PFSK-1 (cell line): ENCODE data around the gene SOX8.

Experiments
- FOXP2 ChIP-seq: optimal IDR thresholded peaks from 2 replicates; pipeline ENCODE3; 2011; ENCODE audit warnings: borderline replicate concordance, control low read depth, inconsistent platforms; ENCODE audit not compliant: insufficient read depth; ENCODE audit errors: extremely low read length, extremely low read depth
- POLR2AphosphoS5 ChIP-seq: IDR thresholded peaks from 2 replicates; pipeline ENCODE4 v1.6.1; 2012; ENCODE audit warnings: low read depth, mild to moderate bottlenecking, control low read depth, low read length, moderate library complexity
- SIN3A ChIP-seq: IDR thresholded peaks from 2 replicates; pipeline ENCODE4 v1.6.1; 2012; ENCODE audit warnings: mild to moderate bottlenecking, low read length, moderate library complexity, borderline replicate concordance; ENCODE audit not compliant: insufficient read depth
- TAF1 ChIP-seq: IDR thresholded peaks from 2 replicates; pipeline ENCODE4 v1.6.1; 2012; ENCODE audit warnings: low read length, control low read depth, borderline replicate concordance; ENCODE audit not compliant: insufficient read depth
- TF ChIP-seq, protein P1 (sequence below), 2 experiments: IDR thresholded peaks; 2 replicates each; pipeline versions ENCODE4 v1.6.1 to v1.8.0; 2011 to 2012; ENCODE audit warnings: low read depth in 2 of 2, low read length in 2 of 2, control low read depth in 1 of 2, inconsistent platforms in 1 of 2, mild to moderate bottlenecking in 1 of 2, moderate library complexity in 1 of 2; ENCODE audit not compliant: insufficient read depth in 1 of 2

Gene SOX8

DNA sequence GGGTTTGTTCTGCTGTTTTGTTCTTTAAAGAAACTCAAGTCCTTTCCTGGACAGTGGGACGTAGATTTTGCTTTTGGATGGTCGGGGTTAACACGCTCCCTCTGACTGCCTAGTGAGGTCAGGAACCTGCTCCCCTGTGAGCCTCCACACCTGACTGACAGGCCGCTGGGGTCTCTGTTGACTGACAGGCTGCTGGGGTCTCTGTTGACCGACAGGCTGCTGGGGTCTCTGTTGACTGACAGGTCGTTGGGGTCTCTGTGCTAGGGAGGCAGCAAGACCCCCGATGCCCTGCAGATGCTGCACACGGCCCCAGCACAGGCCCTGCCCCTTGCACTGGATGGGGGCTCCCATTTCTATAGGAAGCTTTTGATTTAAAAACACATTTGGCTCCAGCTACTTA lies 44.3 kb upstream of the SOX8 start:
- TF ChIP-seq, protein P1, sequence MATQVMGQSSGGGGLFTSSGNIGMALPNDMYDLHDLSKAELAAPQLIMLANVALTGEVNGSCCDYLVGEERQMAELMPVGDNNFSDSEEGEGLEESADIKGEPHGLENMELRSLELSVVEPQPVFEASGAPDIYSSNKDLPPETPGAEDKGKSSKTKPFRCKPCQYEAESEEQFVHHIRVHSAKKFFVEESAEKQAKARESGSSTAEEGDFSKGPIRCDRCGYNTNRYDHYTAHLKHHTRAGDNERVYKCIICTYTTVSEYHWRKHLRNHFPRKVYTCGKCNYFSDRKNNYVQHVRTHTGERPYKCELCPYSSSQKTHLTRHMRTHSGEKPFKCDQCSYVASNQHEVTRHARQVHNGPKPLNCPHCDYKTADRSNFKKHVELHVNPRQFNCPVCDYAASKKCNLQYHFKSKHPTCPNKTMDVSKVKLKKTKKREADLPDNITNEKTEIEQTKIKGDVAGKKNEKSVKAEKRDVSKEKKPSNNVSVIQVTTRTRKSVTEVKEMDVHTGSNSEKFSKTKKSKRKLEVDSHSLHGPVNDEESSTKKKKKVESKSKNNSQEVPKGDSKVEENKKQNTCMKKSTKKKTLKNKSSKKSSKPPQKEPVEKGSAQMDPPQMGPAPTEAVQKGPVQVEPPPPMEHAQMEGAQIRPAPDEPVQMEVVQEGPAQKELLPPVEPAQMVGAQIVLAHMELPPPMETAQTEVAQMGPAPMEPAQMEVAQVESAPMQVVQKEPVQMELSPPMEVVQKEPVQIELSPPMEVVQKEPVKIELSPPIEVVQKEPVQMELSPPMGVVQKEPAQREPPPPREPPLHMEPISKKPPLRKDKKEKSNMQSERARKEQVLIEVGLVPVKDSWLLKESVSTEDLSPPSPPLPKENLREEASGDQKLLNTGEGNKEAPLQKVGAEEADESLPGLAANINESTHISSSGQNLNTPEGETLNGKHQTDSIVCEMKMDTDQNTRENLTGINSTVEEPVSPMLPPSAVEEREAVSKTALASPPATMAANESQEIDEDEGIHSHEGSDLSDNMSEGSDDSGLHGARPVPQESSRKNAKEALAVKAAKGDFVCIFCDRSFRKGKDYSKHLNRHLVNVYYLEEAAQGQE (IDR thresholded peaks at IDR 0.05; ENCODE audit: insufficient read depth in 1 of 2, low read depth in 2 of 2, low read length in 2 of 2) = no peak

DNA sequence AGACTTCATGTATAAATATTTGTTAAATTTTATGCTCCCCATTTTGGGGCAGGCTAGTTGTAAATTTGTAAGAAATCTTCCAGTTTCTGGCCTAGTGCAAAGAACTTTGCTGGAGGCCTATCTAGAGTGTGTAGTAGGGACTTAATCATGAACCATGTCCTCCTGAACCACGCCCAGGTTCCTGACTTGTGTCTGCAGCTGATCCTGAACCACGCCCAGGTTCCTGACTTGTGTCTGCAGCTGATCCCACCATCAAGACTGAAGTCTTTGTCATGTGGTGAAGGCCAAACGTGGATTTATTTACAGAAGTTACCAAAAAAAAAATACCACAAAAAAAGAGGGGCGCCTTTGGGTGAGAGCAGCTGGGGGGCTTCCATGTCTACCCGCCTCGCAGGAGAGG lies 43.8 kb upstream of the SOX8 start:
- no peak for TF ChIP-seq POLR2AphosphoS5
- no peak for TF ChIP-seq FOXP2
- TF ChIP-seq, protein P1 (IDR thresholded peaks at IDR 0.05; ENCODE audit: insufficient read depth in 1 of 2, low read depth in 2 of 2, low read length in 2 of 2) = no peak
- no peak for TF ChIP-seq TAF1
- TF ChIP-seq SIN3A = no peak

DNA sequence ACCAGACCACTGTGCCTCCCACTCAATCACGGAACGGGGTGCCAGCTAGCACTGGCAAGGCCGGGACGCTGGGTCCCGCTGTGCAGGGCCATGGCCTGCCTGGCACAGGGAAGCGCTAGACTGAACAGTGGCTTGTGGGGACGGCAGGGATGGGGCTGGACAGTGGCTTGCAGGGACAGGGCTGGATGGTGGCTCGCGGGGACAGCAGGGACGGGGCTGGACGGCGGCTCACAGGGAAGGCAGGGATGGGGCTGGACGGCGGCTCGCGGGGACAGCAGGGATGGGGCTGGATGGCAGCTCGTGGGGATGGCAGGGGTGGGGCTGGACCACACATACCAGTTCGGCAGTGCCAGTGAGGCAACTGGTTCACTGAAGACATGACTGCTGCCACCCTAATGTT lies 43.4 kb upstream of the SOX8 start:
- TF ChIP-seq, protein P1 (IDR thresholded peaks at IDR 0.05; ENCODE audit: insufficient read depth in 1 of 2, low read depth in 2 of 2, low read length in 2 of 2) = no peak
- no peak for TF ChIP-seq SIN3A
- no peak for TF ChIP-seq TAF1
- TF ChIP-seq FOXP2 = no peak
- TF ChIP-seq POLR2AphosphoS5 = no peak

DNA sequence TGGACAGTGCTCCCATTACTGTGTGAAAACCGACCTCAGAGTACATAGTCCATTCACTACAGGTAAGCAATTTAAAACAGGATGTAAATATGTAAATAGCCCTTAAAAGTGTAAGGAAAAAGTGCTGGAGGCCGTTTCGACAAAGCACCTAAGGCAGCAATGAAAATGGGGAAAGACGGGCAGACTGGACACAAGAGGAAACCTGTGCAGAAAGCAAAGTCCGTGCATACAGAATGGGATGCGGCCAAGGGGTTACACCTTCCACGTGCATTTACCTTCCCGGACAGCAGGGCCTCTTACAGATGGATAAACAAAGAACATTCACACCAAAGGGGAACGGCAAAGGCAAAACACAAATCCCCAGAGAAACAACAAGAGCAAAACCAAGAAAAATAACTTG lies 42.8 kb upstream of the SOX8 start:
- TF ChIP-seq, protein P1 (IDR thresholded peaks at IDR 0.05; ENCODE audit: insufficient read depth in 1 of 2, low read depth in 2 of 2, low read length in 2 of 2) = no peak
- TF ChIP-seq TAF1 = no peak
- TF ChIP-seq POLR2AphosphoS5 = no peak
- no peak for TF ChIP-seq FOXP2
- TF ChIP-seq SIN3A = no peak

DNA sequence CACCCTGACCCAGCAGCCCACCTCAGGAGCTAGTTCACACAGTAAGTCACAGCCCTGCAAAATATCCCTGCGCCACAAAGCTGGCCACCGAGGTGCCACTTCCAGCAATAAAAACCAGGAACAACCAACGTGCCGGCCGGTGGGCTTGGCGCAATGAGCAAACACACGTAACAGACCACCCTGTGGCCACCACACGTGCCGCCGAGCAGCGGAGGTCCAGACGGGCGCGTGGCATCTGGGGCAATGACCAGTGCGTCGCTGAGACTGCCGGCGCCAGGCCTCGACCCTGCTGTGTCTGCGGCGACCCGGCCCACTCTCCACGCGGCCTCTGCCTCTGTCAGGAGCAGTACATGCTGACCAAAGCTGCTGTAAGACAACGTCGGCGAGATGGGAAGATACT lies 42.3 kb upstream of the SOX8 start:
- no peak for TF ChIP-seq SIN3A
- no peak for TF ChIP-seq FOXP2
- TF ChIP-seq, protein P1 (IDR thresholded peaks at IDR 0.05; ENCODE audit: insufficient read depth in 1 of 2, low read depth in 2 of 2, low read length in 2 of 2) = no peak
- TF ChIP-seq POLR2AphosphoS5 = no peak
- no peak for TF ChIP-seq TAF1
